Endothelial cell of umbilical vein (primary cell): ENCODE measurements around the gene SPEF1. TPM values are rescaled to one million over a fixed set of nuclear protein-coding genes. Genes with fewer than 3 reads are reported as not detected.

Source experiments
- BruUV-seq: library from RNA; stranded (reverse); fragments of 400-500 nt; replicated peaks from 2 replicates; lab custom pipeline; 2021; lab: Mats Ljungman, UMichigan
- CTCF ChIA-PET: fragments of 300-600, 350-600 bp; sonication (Branson Sonifier 250); formaldehyde crosslinking; loops from one replicate; lab custom pipeline; 2021; ENCODE audit warnings: antibody characterized with exemption, inconsistent platforms; lab: Charles Lee
- POLR2A ChIA-PET: fragments of 300-600, 350-600 bp; sonication (Branson Sonifier 250); formaldehyde crosslinking; loops from one replicate; lab custom pipeline; 2021; ENCODE audit warnings: antibody characterized with exemption, inconsistent platforms; lab: Charles Lee
- DNase-seq: peaks from one replicate; pipeline ENCODE4 v3.0.0-alpha.2; 2011; ENCODE audit warnings: low read depth, low spot score
- FAIRE-seq: peaks from 2 replicates; lab custom pipeline; 2011; peaks lifted over from hg19 to GRCh38; lab: Jason Lieb, UNC
- H2AFZ ChIP-seq: 2 replicates; pipeline ENCODE4 v1.6.0; 2012; ENCODE audit warnings: low read depth, low read length, control low read depth, inconsistent platforms
- H3K27ac ChIP-seq: 2 replicates; pipeline ENCODE4 v1.5.1; 2011; ENCODE audit warnings: low read depth, mild to moderate bottlenecking, control low read depth, low read length, moderate library complexity; ENCODE audit not compliant: insufficient read depth
- H3K27me3 ChIP-seq, 2 experiments: 2 replicates each; pipeline versions ENCODE4 v1.6.0 to v1.6.1; 2011; ENCODE audit warnings: low read length in 2 of 2, mixed read lengths in 1 of 2; ENCODE audit not compliant: control insufficient read depth in 2 of 2, insufficient read depth in 2 of 2
- H3K36me3 ChIP-seq, 2 experiments: 2 replicates in 1 of 2; 3 replicates in 1 of 2; pipeline ENCODE4 v1.5.1; 2011; ENCODE audit warnings: low read length in 2 of 2, mild to moderate bottlenecking in 1 of 2, moderate library complexity in 1 of 2; ENCODE audit not compliant: control insufficient read depth in 2 of 2, insufficient read depth in 2 of 2; ENCODE audit errors: extremely low read depth in 1 of 2
- H3K4me1 ChIP-seq: 3 replicates; pipeline ENCODE4 v1.5.1; 2011; ENCODE audit warnings: mild to moderate bottlenecking, low read length; ENCODE audit not compliant: control insufficient read depth, insufficient read depth; ENCODE audit errors: extremely low read depth
- H3K4me2 ChIP-seq: 2 replicates; pipeline ENCODE4 v1.6.1; 2011; ENCODE audit warnings: low read length, control low read depth, mixed read lengths; ENCODE audit not compliant: insufficient read depth
- H3K4me3 ChIP-seq, 3 experiments: fragments of 200-600 bp in 1 of 3; sonication (generic), shearing (Covaris generic) in 1 of 3; replicated peaks in 1 of 3; 2 replicates each; pipeline ENCODE4 v1.5.1; 2011 to 2016; ENCODE audit warnings: control low read depth in 3 of 3, low read length in 3 of 3, mild to moderate bottlenecking in 2 of 3, inconsistent platforms in 1 of 3, low read depth in 1 of 3, moderate library complexity in 1 of 3; ENCODE audit not compliant: insufficient read depth in 1 of 3
- H3K79me2 ChIP-seq: 2 replicates; pipeline ENCODE4 v1.6.0; 2012; ENCODE audit warnings: low read length, inconsistent platforms; ENCODE audit not compliant: control insufficient read depth, insufficient read depth
- H3K9ac ChIP-seq: replicated peaks from 2 replicates; pipeline ENCODE3; 2011; ENCODE audit warnings: low read length, control low read depth; ENCODE audit not compliant: insufficient read depth; ENCODE audit errors: extremely low read depth
- H3K9me1 ChIP-seq: replicated peaks from 3 replicates; pipeline ENCODE4 v1.6.0; 2011; ENCODE audit warnings: mild to moderate bottlenecking, low read length; ENCODE audit not compliant: control insufficient read depth, insufficient read depth; ENCODE audit errors: extremely low read depth
- H3K9me3 ChIP-seq: replicated peaks from 2 replicates; pipeline ENCODE4 v1.5.1; 2012; ENCODE audit warnings: low read length, inconsistent platforms; ENCODE audit not compliant: control insufficient read depth, insufficient read depth
- H4K20me1 ChIP-seq: replicated peaks from 2 replicates; pipeline ENCODE3; 2011; ENCODE audit warnings: mild to moderate bottlenecking, low read length; ENCODE audit not compliant: control insufficient read depth, insufficient read depth; ENCODE audit errors: extremely low read depth
- CTCF ChIP-seq, 2 donors: IDR thresholded peaks; 1 replicate in 1 of 2; 2 replicates in 1 of 2; pipeline ENCODE4 v1.5.1; 2011; ENCODE audit warnings: low read length in 2 of 2, mild to moderate bottlenecking in 2 of 2, moderate library complexity in 2 of 2, control low read depth in 1 of 2, inconsistent platforms in 1 of 2, low read depth in 1 of 2; ENCODE audit not compliant: insufficient read depth in 1 of 2; ENCODE audit errors: extremely low read depth in 1 of 2
- EZH2 ChIP-seq: IDR thresholded peaks from 2 replicates; pipeline ENCODE4 v1.6.1; 2012; ENCODE audit warnings: borderline replicate concordance, low read depth, mild to moderate bottlenecking, moderate library complexity, low read length, inconsistent platforms; ENCODE audit not compliant: severe bottlenecking
- FOS ChIP-seq: IDR thresholded peaks from 2 replicates; pipeline ENCODE4 v1.6.1; 2011; ENCODE audit warnings: mild to moderate bottlenecking, low read length, moderate library complexity, borderline replicate concordance; ENCODE audit not compliant: insufficient read depth
- GATA2 ChIP-seq: IDR thresholded peaks from 2 replicates; pipeline ENCODE4 v1.7.0; 2011; ENCODE audit warnings: low read depth, mild to moderate bottlenecking, moderate library complexity, mixed read lengths, low read length; ENCODE audit not compliant: insufficient read length, insufficient read depth
- JUN ChIP-seq: IDR thresholded peaks from 2 replicates; pipeline ENCODE4 v1.6.1; 2011; ENCODE audit warnings: borderline replicate concordance, low read depth; ENCODE audit not compliant: insufficient read length, insufficient read depth
- MAX ChIP-seq: IDR thresholded peaks from 2 replicates; pipeline ENCODE4 v1.6.1; 2011; ENCODE audit not compliant: insufficient read depth, insufficient read length
- MYC ChIP-seq: IDR thresholded peaks from one replicate; pipeline ENCODE4 v1.6.1; 2011; ENCODE audit warnings: mild to moderate bottlenecking, low read depth, low read length
- POLR2A ChIP-seq: IDR thresholded peaks from 2 replicates; pipeline ENCODE4 v1.6.1; 2012; ENCODE audit warnings: low read depth, mild to moderate bottlenecking, control low read depth, low read length
- POLR2AphosphoS5 ChIP-seq: IDR thresholded peaks from 2 replicates; pipeline ENCODE4 v1.6.1; 2012; ENCODE audit warnings: low read depth, mild to moderate bottlenecking, control low read depth, low read length, moderate library complexity; ENCODE audit not compliant: insufficient read depth
- dilution Hi-C: fragments of 300-500 bp; cut with MboI; formaldehyde crosslinking; loops from one replicate; pipeline ENCODE4 v1.15.0; 2019; ENCODE audit warnings: low sequenced_read_pairs; ENCODE audit not compliant: extremely low pct_ligation_motif_present
- intact Hi-C: fragments of 100-400 bp; cut with micrococcal nuclease; formaldehyde crosslinking; loops from one replicate; pipeline ENCODE4 v1.10.0; 2022
- polyA plus RNA-seq, 4 experiments: library from polyadenylated mRNA; depleted of rRNA in 3 of 4; stranded (reverse) in 3 of 4; unstranded in 1 of 4; fragments of >200 nt; gene quantifications; 2 replicates each; pipeline versions ENCODE4 v1.2.1 to v1.2.3, GENCODE V29; 2011 to 2012; ENCODE audit warnings: missing spikeins in 1 of 4
- total RNA-seq: library from RNA; stranded (reverse); gene quantifications from 2 replicates; pipeline ENCODE4 v1.2.3, GENCODE V29; 2021

SPEF1 gene
- total and polyA plus RNA-seq, 2 donors (not counting 3 experiments of a cell fraction or from before 2014, with no cell fraction given) = 0.07 to 0.44 TPM

DNA sequence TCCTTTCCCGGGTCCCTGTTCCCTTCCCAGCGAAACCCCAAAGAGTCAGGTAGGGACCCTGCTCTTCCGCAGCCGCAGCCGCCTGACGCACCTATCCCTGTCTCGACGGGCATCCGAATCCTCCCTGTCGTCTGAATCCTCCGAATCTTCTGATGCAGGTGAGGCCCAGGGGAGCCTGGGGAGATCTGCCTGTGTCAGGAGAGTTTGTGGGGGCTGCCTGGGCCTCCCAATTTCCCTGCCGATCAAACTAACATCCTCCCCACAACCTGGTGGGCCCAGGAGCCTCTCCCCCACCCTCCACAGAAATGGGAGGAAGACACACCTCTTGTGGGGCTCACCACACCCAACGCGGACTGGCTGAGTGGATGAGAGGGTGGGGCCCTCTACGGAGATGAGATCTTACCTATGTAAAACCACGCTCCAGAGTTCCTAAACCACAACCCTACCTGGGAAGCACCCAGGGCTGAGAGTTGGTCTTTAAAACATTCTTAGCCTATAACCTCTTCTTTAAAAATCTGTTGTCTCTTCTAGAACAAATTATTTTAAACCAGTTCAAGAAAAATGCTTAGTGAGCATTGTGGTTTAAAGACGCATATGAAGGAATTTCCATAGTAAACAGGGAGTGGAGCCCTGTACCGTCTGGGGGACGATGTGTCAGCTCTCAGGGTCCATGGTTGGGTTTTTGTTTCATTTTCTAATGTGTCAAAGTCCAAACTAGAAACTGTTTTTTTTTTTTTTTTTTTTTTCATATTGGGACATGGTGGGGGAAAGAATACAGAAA lies 16.5 kb upstream of the SPEF1 start:
- peak overlapping the region; percentile 68 for H3K4me2 ChIP-seq
- intact Hi-C loops = no loop called here
- no peak for TF ChIP-seq EZH2
- no peak for TF ChIP-seq CTCF (IDR thresholded peaks at IDR 0.05; ENCODE audit: extremely low read depth in 1 of 2, insufficient read depth in 1 of 2, low read depth in 1 of 2, low read length in 2 of 2)
- no peak for TF ChIP-seq POLR2A
- no peak for TF ChIP-seq MYC
- CTCF ChIA-PET = no interaction called here
- no peak overlapping the region for H2AFZ ChIP-seq
- POLR2A ChIA-PET = no interaction called here
- H3K4me1 ChIP-seq = peaks cover 20% of the 10 kb centered on the region
- dilution Hi-C loops = no loop called here
- H3K36me3 ChIP-seq = peaks cover 0 to 13% of the 10 kb centered on the region in 2 experiments
- H3K79me2 ChIP-seq = peaks cover 25% of the 10 kb centered on the region
- no peak overlapping the region for H3K27ac ChIP-seq
- H3K9me3 ChIP-seq = no peaks in the 10 kb centered on the region
- H3K9me1 ChIP-seq = no peaks in the 10 kb centered on the region
- BruUV-seq = no TSS peak
- no peak overlapping the region for H3K9ac ChIP-seq
- no peaks in the 10 kb centered on the region for H4K20me1 ChIP-seq
- DNase-seq = no peak
- H3K4me3 ChIP-seq = no peak overlapping the region
- FAIRE-seq = no peak
- H3K27me3 ChIP-seq = no peaks in the 10 kb centered on the region

DNA sequence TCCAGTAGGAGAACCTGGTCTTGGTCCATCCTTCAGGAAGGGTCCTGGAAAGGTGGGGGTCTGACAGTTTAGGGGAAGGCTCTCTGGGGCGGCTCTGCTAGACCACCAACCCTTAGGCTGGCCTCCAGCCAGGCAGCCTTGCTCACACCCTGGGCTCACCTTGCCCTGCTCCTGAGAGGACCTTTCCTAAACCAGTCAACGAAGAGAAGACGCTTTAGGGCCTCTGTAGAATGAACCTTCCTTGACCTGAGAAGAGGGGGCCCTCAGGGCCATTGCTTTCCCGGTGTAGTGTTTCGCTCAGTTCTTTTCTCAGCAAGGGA lies 15.9 kb upstream of the SPEF1 start:
- intact Hi-C loops (no loop called here), dilution Hi-C loops (no loop called here)
- Histone ChIP-seq H3K4me3 (peak overlapping the region; percentile 66 to 90 (median 69)), H3K9ac (peak overlapping the region; percentile 58), H3K79me2 (peaks cover 25% of the 10 kb centered on the region), H3K4me1 (peaks cover 20% of the 10 kb centered on the region), H3K27me3 (no peaks in the 10 kb centered on the region), H3K27ac (no peak overlapping the region), H4K20me1 (no peaks in the 10 kb centered on the region), H3K36me3 (peaks cover 0 to 12% of the 10 kb centered on the region in 2 experiments), H2AFZ (no peak overlapping the region), H3K9me3 (no peaks in the 10 kb centered on the region), H3K9me1 (no peaks in the 10 kb centered on the region), H3K4me2 (peak overlapping the region; percentile 68)
- no peak for TF ChIP-seq JUN
- TF ChIP-seq GATA2 = no peak
- TF ChIP-seq MAX = no peak
- no peak for TF ChIP-seq CTCF (IDR thresholded peaks at IDR 0.05; ENCODE audit: extremely low read depth in 1 of 2, insufficient read depth in 1 of 2, low read depth in 1 of 2, low read length in 2 of 2)
- TF ChIP-seq POLR2A = no peak
- TF ChIP-seq FOS = no peak
- no peak for TF ChIP-seq POLR2AphosphoS5
- no peak for TF ChIP-seq EZH2
- no peak for TF ChIP-seq MYC
- no peak for DNase-seq
- no peak for FAIRE-seq
- ChIA-PET CTCF (no interaction called here), POLR2A (no interaction called here)
- TSS peak; percentile 35 for BruUV-seq
